Endothelial cell (in vitro differentiated cells): ENCODE results near the gene HES3. TPM values are rescaled to one million over a fixed set of nuclear protein-coding genes. Genes with fewer than 3 reads are reported as not detected.

Experiments
- DNase-seq: peaks from one replicate; pipeline ENCODE4 v3.0.0; 2021; ENCODE audit warnings: low spot score
- H3K27ac Mint-ChIP-seq: one replicate; pipeline ENCODE4 v1.8.0; 2021; ENCODE audit warnings: mixed read lengths, inconsistent platforms; ENCODE audit not compliant: unreplicated experiment
- H3K27me3 Mint-ChIP-seq: one replicate; pipeline ENCODE4 v1.8.0; 2021; ENCODE audit warnings: mild to moderate bottlenecking, moderate library complexity, mixed read lengths, inconsistent platforms; ENCODE audit not compliant: unreplicated experiment
- H3K36me3 Mint-ChIP-seq: one replicate; pipeline ENCODE4 v1.8.0; 2021; ENCODE audit warnings: mild to moderate bottlenecking, low read depth, mixed read lengths, inconsistent platforms; ENCODE audit not compliant: unreplicated experiment
- H3K4me1 Mint-ChIP-seq: one replicate; pipeline ENCODE4 v1.8.0; 2021; ENCODE audit warnings: mild to moderate bottlenecking, mixed read lengths, inconsistent platforms; ENCODE audit not compliant: unreplicated experiment
- H3K4me3 Mint-ChIP-seq: one replicate; pipeline ENCODE4 v1.8.0; 2021; ENCODE audit warnings: mild to moderate bottlenecking, mixed read lengths, inconsistent platforms; ENCODE audit not compliant: unreplicated experiment
- H3K9me3 Mint-ChIP-seq: one replicate; pipeline ENCODE4 v1.8.0; 2021; ENCODE audit warnings: mixed read lengths, inconsistent platforms; ENCODE audit not compliant: unreplicated experiment
- total RNA-seq: library from RNA; stranded (reverse); fragmentation: NEBNext Ultra II Directional; extraction: Animal tissue kit (Norgen Biotek cat#: 25700); gene quantifications from one replicate; pipeline ENCODE4 v1.2.1, GENCODE V29; 2021; ENCODE audit not compliant: unreplicated experiment
- TF ChIP-seq, protein P1 (sequence below): fragments of 200-600 bp; sonication (generic); IDR thresholded peaks from one replicate; pipeline ENCODE4 v1.5.0; 2021; ENCODE audit warnings: antibody characterized with exemption; ENCODE audit not compliant: unreplicated experiment

The HES3 gene
- total RNA-seq, 1 donor from 2014 or later, result not detected

DNA sequence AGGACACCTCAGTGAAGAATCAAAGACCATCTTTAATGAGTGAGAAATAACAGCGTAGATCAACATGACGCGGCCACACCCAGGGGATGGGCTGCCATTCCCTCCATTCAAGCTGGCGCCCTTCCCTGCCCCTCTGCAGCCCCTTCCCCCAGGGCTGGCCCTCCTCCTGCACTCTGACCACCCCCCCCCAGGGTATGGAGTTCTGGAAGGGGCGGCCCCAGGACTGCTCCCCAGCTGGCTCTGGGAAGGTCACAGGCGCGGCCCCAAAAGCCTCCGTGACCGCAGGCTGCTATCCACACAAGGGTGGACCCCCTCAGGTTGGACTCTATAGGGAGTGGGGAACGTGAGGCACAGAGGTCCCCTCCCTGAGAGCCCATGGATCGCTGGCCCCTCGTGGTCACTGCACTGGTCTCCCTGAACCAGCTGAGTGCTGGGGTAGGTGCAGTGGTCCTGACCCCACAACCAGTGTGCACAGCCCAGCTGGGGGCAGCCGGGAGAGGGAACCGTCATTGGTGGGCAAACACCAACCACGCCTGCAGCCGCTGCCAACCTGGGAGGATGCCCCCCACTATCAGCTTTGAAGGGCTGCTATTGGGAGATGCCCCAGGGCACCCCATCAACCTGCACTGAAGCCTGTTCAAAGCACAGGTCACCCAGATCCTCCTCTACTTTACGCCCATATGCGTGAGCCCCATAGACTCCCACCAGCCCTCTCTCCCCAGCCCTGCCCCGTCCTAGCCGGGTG lies 33.0 kb downstream of the HES3 start:
- DNase-seq, result no peak
- Mint-ChIP-seq H3K27ac (no peak overlapping the region), H3K9me3 (no peaks in the 10 kb centered on the region), H3K4me3 (no peak overlapping the region), H3K27me3 (peaks cover 7% of the 10 kb centered on the region), H3K4me1 (no peaks in the 10 kb centered on the region), H3K36me3 (peaks cover 8% of the 10 kb centered on the region)
- TF ChIP-seq, protein P1, sequence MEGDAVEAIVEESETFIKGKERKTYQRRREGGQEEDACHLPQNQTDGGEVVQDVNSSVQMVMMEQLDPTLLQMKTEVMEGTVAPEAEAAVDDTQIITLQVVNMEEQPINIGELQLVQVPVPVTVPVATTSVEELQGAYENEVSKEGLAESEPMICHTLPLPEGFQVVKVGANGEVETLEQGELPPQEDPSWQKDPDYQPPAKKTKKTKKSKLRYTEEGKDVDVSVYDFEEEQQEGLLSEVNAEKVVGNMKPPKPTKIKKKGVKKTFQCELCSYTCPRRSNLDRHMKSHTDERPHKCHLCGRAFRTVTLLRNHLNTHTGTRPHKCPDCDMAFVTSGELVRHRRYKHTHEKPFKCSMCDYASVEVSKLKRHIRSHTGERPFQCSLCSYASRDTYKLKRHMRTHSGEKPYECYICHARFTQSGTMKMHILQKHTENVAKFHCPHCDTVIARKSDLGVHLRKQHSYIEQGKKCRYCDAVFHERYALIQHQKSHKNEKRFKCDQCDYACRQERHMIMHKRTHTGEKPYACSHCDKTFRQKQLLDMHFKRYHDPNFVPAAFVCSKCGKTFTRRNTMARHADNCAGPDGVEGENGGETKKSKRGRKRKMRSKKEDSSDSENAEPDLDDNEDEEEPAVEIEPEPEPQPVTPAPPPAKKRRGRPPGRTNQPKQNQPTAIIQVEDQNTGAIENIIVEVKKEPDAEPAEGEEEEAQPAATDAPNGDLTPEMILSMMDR, result no peak

DNA sequence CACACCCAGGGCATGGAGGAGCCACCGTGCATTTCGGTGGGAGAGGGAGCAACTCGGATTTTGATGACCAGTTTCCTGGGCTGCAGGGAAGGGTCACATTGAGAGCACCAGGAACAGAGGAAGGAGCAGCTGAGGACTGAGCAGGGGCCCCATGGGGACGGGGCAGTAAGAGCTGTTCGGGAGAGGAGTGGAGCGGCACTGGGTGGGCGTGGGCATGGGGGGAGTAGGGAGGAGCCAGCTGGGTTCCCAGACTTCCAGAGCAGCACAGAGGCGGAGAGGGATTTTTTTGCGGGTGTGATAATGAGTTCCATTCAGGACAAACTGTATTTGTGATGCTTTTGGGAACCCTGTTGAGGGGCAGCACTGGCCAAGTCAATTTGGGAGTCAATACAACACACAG lies 34.3 kb downstream of the HES3 start:
- Mint-ChIP-seq H3K27me3 (peaks cover 6% of the 10 kb centered on the region), H3K9me3 (no peaks in the 10 kb centered on the region), H3K4me3 (no peak overlapping the region), H3K27ac (no peak overlapping the region), H3K36me3 (peaks cover 8% of the 10 kb centered on the region), H3K4me1 (no peaks in the 10 kb centered on the region)
- no peak for DNase-seq
- TF ChIP-seq, protein P1, result no peak

DNA sequence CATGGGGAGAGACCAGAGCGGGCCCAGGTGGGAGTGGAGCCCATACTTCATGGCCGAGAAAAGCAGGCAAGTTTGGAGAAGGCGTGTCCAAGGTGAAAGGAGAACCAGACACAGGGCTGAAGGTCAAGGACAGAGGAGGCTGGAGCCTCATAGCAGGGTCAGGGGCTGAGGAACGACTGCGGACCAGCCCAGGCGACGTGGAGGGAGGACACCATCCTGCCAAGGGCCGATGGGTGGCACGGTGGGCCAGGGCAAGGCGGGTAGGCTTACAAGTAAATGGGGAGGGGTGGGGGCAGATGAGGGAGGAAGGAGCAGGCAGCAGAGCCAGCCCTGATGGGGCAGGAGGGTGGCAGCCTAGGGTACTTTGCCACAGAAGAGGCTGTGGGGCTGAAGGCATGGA lies 35.1 kb downstream of the HES3 start:
- TF ChIP-seq, protein P1, result no peak
- no peaks in the 10 kb centered on the region for H3K4me1 Mint-ChIP-seq
- H3K36me3 Mint-ChIP-seq, result peaks cover 8% of the 10 kb centered on the region
- H3K27ac Mint-ChIP-seq, result no peak overlapping the region
- no peak for DNase-seq
- peaks cover 6% of the 10 kb centered on the region for H3K27me3 Mint-ChIP-seq
- H3K4me3 Mint-ChIP-seq, result no peak overlapping the region
- H3K9me3 Mint-ChIP-seq, result no peaks in the 10 kb centered on the region

DNA sequence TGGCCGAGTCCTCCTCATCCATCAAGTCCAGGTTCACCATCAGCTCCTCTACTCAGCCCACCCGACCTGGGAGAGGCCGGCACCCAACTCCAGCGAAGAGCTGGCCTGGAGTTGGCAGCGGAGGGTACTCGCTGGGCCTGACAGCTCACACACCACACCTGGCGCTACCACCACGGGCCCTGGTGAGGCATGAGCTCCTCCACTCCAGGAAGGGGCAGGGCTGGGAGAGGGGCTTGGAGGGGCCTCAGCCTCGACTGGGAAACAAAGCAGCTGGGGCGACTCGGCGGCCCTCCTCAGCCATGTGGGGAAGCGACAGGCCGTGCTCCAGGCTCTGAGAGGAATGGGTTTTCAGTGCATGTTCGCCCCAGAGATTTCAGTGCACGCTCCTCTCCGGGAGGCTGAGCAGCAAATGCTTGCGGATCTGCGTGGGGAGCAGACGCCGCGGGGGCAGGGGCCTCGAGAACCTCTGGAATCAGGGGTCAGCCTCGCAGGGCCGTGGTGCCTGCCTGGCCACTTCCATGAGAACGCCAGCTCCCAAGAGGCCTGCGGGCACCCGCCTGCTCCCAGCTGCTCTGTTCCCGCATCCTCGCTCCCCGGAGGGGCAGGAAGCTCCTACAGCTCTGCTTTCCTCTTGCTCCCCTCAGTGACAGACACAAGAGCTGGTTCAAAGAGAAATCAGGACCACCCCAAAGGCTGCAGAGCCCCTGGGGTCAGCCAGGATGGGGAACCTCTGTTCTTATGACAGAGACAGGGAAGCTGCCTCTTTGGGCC lies 35.8 kb downstream of the HES3 start:
- Mint-ChIP-seq H3K27ac (no peak overlapping the region), H3K9me3 (no peaks in the 10 kb centered on the region), H3K27me3 (peaks cover 6% of the 10 kb centered on the region), H3K4me1 (no peaks in the 10 kb centered on the region), H3K36me3 (peaks cover 8% of the 10 kb centered on the region), H3K4me3 (no peak overlapping the region)
- no peak for DNase-seq
- TF ChIP-seq, protein P1, result no peak
